ENCODE results near the gene C19orf44.

DNA sequence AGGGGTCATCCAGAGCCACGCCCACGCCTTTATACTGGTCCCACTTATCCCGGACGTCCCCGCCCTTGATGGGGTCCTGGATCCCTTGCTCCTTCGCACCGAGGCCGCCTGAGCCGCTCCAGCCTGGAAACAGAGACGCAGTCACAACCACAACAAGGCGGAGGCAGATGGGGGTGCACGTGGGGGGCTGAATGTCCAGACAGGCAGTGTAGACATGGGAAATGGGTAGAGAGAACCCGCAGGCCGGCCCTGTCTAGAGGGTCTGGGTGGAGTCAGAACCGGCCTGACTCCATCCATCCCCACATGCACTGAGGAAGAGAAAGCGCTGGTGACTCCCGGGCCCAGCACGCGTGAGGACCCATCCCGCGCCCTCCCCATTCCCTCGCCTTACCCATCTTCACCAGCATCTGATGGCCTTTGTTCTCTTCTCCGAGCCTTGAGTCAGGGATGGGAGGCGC, 23.1 kb downstream of the C19orf44 start:
- TF ChIP-seq, protein P1, sequence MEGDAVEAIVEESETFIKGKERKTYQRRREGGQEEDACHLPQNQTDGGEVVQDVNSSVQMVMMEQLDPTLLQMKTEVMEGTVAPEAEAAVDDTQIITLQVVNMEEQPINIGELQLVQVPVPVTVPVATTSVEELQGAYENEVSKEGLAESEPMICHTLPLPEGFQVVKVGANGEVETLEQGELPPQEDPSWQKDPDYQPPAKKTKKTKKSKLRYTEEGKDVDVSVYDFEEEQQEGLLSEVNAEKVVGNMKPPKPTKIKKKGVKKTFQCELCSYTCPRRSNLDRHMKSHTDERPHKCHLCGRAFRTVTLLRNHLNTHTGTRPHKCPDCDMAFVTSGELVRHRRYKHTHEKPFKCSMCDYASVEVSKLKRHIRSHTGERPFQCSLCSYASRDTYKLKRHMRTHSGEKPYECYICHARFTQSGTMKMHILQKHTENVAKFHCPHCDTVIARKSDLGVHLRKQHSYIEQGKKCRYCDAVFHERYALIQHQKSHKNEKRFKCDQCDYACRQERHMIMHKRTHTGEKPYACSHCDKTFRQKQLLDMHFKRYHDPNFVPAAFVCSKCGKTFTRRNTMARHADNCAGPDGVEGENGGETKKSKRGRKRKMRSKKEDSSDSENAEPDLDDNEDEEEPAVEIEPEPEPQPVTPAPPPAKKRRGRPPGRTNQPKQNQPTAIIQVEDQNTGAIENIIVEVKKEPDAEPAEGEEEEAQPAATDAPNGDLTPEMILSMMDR (conservative IDR thresholded peaks at IDR 0.05; ENCODE audit: low read length): no peak
- no peak for TF ChIP-seq EZH2phosphoT487 (IDR thresholded peaks at IDR 0.05; ENCODE audit: borderline replicate concordance)
